HCT116 (cell line): ENCODE measurements around the gene MT1G. TPM values are rescaled to one million over a fixed set of nuclear protein-coding genes. Genes with fewer than 3 reads are reported as not detected.
A peak's percentile ranks its signal among the peaks of the same experiment; 100 is the strongest.

Experiments used
- ATAC-seq: fragments of 200-7000 bp; cut with Tn5 transposase; 2 replicates; pipeline ENCODE4 v1.9.1; 2020; ENCODE audit warnings: mild to moderate bottlenecking, moderate library complexity
- BruUV-seq: library from RNA; stranded (reverse); fragments of 400-500 nt; replicated peaks from 2 replicates; lab custom pipeline; 2021; lab: Mats Ljungman, UMichigan
- CTCF ChIA-PET: fragments of 300-600 bp; sonication (Branson Sonifier 250); formaldehyde crosslinking; loops from one replicate; lab custom pipeline; 2021; ENCODE audit warnings: antibody characterized with exemption; lab: Charles Lee
- POLR2A ChIA-PET: fragments of 300-600, 350-600 bp; sonication (Branson Sonifier 250); formaldehyde crosslinking; loops from one replicate; lab custom pipeline; 2021; ENCODE audit warnings: antibody characterized with exemption; lab: Charles Lee
- RAD21 ChIA-PET, 2 experiments: fragments of 300-600 bp; sonication (Branson Sonifier 250); formaldehyde crosslinking; loops; one replicate each; lab custom pipeline; 2023; ENCODE audit warnings: low total read pairs in 2 of 2; ENCODE audit not compliant: uncharacterized antibody in 2 of 2, unreplicated experiment in 2 of 2, low non-redundant PET in 1 of 2; lab: Charles Lee
- DNase-seq: peaks from one replicate; pipeline ENCODE4 v3.0.0-alpha.2; 2010; ENCODE audit warnings: low read depth, low spot score
- H2AFZ ChIP-seq: fragments of 200-600 bp; shearing (Covaris generic), sonication (generic); 2 replicates; pipeline ENCODE4 v1.6.1; 2017; ENCODE audit warnings: low read depth, mixed run types, mixed read lengths, antibody characterized with exemption, low read length; ENCODE audit not compliant: poor library complexity, severe bottlenecking
- H3K27ac ChIP-seq: 2 replicates; pipeline ENCODE4 v1.5.1; 2012; ENCODE audit warnings: low read depth, low read length
- H3K27me3 ChIP-seq: fragments of 200-600 bp; sonication (generic); 2 replicates; pipeline ENCODE4 v1.6.1; 2016; ENCODE audit warnings: mixed run types, low read length, mixed read lengths; ENCODE audit not compliant: insufficient read depth
- H3K36me3 ChIP-seq, 2 experiments: fragments of 200-500 bp in 1 of 2; fragments of 200-600 bp in 1 of 2; sonication (Bioruptor generic) in 1 of 2; sonication (generic) in 1 of 2; 2 replicates each; pipeline versions ENCODE4 v1.5.1 to v1.6.1; 2014 to 2016; ENCODE audit warnings: low read length in 2 of 2, inconsistent platforms in 1 of 2, mixed read lengths in 1 of 2, mixed run types in 1 of 2; ENCODE audit not compliant: insufficient read depth in 2 of 2, control insufficient read depth in 1 of 2
- H3K4me1 ChIP-seq, 2 experiments: fragments of 200-600 bp in 1 of 2; sonication (generic) in 1 of 2; 2 replicates each; pipeline versions ENCODE4 v1.5.1 to v1.6.1; 2012 to 2017; ENCODE audit warnings: low read length in 2 of 2, inconsistent platforms in 1 of 2, mild to moderate bottlenecking in 1 of 2, mixed read lengths in 1 of 2, mixed run types in 1 of 2, moderate library complexity in 1 of 2; ENCODE audit not compliant: insufficient read depth in 2 of 2, control insufficient read depth in 1 of 2
- H3K4me2 ChIP-seq: fragments of 200-600 bp; sonication (generic); 2 replicates; pipeline ENCODE4 v1.6.1; 2017; ENCODE audit warnings: mixed run types, low read length, mixed read lengths
- H3K4me3 ChIP-seq, 2 experiments: fragments of 200-600 bp in 1 of 2; sonication (generic) in 1 of 2; replicated peaks in 1 of 2; 2 replicates each; pipeline ENCODE4 v1.5.1; 2011 to 2016; ENCODE audit warnings: low read length in 2 of 2, control low read depth in 1 of 2, low read depth in 1 of 2, mild to moderate bottlenecking in 1 of 2, mixed read lengths in 1 of 2, mixed run types in 1 of 2
- H3K79me2 ChIP-seq: fragments of 200-600 bp; sonication (generic); 2 replicates; pipeline ENCODE4 v1.6.1; 2017; ENCODE audit warnings: mild to moderate bottlenecking, mixed run types, low read length, moderate library complexity, mixed read lengths; ENCODE audit not compliant: insufficient read depth
- H3K9ac ChIP-seq: fragments of 200-600 bp; sonication (generic); 2 replicates; pipeline ENCODE4 v1.6.1; 2016; ENCODE audit warnings: low read length, mixed read lengths
- H3K9me2 ChIP-seq: fragments of 200-600 bp; sonication (generic), shearing (Covaris generic); 2 replicates; pipeline ENCODE4 v1.6.1; 2017; ENCODE audit warnings: mixed run types, mild to moderate bottlenecking, moderate library complexity; ENCODE audit not compliant: insufficient read depth
- H3K9me3 ChIP-seq, 2 experiments: fragments of 200-500 bp in 1 of 2; fragments of 200-600 bp in 1 of 2; sonication (Bioruptor generic) in 1 of 2; sonication (generic) in 1 of 2; 2 replicates each; pipeline ENCODE4 v1.6.1; 2014 to 2017; ENCODE audit warnings: low read length in 2 of 2, mixed read lengths in 2 of 2, inconsistent platforms in 1 of 2, low read depth in 1 of 2, mild to moderate bottlenecking in 1 of 2, mixed run types in 1 of 2, moderate library complexity in 1 of 2; ENCODE audit not compliant: control insufficient read depth in 1 of 2, insufficient read depth in 1 of 2
- H4K20me1 ChIP-seq: fragments of 200-600 bp; sonication (generic), shearing (Covaris generic); 2 replicates; pipeline ENCODE4 v1.6.1; 2017; ENCODE audit warnings: mixed run types, mild to moderate bottlenecking, moderate library complexity; ENCODE audit not compliant: insufficient read depth
- ATF3 ChIP-seq: IDR thresholded peaks from 2 replicates; pipeline ENCODE4 v1.6.1; 2012
- CBX3 ChIP-seq: IDR thresholded peaks from 2 replicates; pipeline ENCODE4 v1.6.1; 2012; ENCODE audit warnings: low read depth
- CEBPB ChIP-seq: IDR thresholded peaks from 2 replicates; pipeline ENCODE4 v1.6.1; 2012; ENCODE audit warnings: low read depth
- EGR1 ChIP-seq: IDR thresholded peaks from 2 replicates; pipeline ENCODE4 v1.6.1; 2012; ENCODE audit warnings: low read depth
- EZH2 ChIP-seq: fragments of 200-600 bp; sonication (generic); IDR thresholded peaks from 2 replicates; pipeline ENCODE4 v1.6.1; 2017; ENCODE audit warnings: antibody characterized with exemption, mixed run types
- FOSL1 ChIP-seq: IDR thresholded peaks from 2 replicates; pipeline ENCODE4 v1.6.1; 2012; ENCODE audit warnings: low read depth
- MAX ChIP-seq: IDR thresholded peaks from 2 replicates; pipeline ENCODE4 v1.6.1; 2012
- POLR2A ChIP-seq: IDR thresholded peaks from 2 replicates; pipeline ENCODE4 v1.7.0; 2011; ENCODE audit warnings: borderline replicate concordance; ENCODE audit not compliant: insufficient read depth, insufficient read length; ENCODE audit errors: extremely low read depth
- POLR2AphosphoS5 ChIP-seq: IDR thresholded peaks from 2 replicates; pipeline ENCODE4 v1.6.1; 2011; ENCODE audit warnings: mild to moderate bottlenecking, low read depth, low read length, moderate library complexity
- SIN3A ChIP-seq: IDR thresholded peaks from 2 replicates; pipeline ENCODE4 v1.6.1; 2012; ENCODE audit warnings: low read depth
- SP1 ChIP-seq: IDR thresholded peaks from 2 replicates; pipeline ENCODE4 v1.6.1; 2012; ENCODE audit warnings: low read depth
- SRF ChIP-seq: IDR thresholded peaks from 2 replicates; pipeline ENCODE4 v1.6.1; 2012; ENCODE audit warnings: low read depth
- TCF7L2 ChIP-seq: IDR thresholded peaks from 2 replicates; pipeline ENCODE4 v1.7.0; 2011; ENCODE audit warnings: borderline replicate concordance, inconsistent platforms; ENCODE audit not compliant: insufficient read depth, insufficient read length; ENCODE audit errors: extremely low read depth
- YY1 ChIP-seq: IDR thresholded peaks from 2 replicates; pipeline ENCODE4 v1.6.1; 2011; ENCODE audit warnings: low read length, low read depth, moderate library complexity, mild to moderate bottlenecking; ENCODE audit not compliant: insufficient replicate concordance; ENCODE audit errors: extremely low read depth
- ZBTB33 ChIP-seq: IDR thresholded peaks from 2 replicates; pipeline ENCODE4 v1.6.1; 2011; ENCODE audit warnings: mild to moderate bottlenecking, low read length, moderate library complexity; ENCODE audit not compliant: insufficient replicate concordance; ENCODE audit errors: extremely low read depth
- ZFX ChIP-seq: fragments of 450-650 bp; IDR thresholded peaks from 2 replicates; pipeline ENCODE4 v1.6.1; 2017
- intact Hi-C: fragments of 100-400 bp; cut with micrococcal nuclease; formaldehyde crosslinking; loops from 2 replicates; pipeline ENCODE4 v1.10.0; 2022
- total RNA-seq: library from RNA; stranded (reverse); gene quantifications from one replicate; pipeline ENCODE4 v1.2.1, GENCODE V29; 2021; ENCODE audit not compliant: unreplicated experiment

MT1G gene
- total RNA-seq, 1 experiment from 2014 or later = 1.2 TPM

GRCh38 chr16:56681939-56682702 lies 14.3 kb upstream of the MT1G start, which contains the start of gene MT1X:
MT1X (plus strand) TSS chr16:56682470; CDS start chr16:56682541, 71 bp downstream.
- intact Hi-C loops = loop anchor here (2.0 to 5.0 kb wide), 4 partner anchors 25 to 1180 kb away; partner anchors contain the start of genes MT1E, MT1F and MT2A
- POLR2A ChIA-PET = interaction anchor here (0.9 to 2.4 kb wide), 5 partner anchors 8 to 57 kb away, joined by 3 to 9 read pairs (median 5); partner anchors contain the start of gene MT1E
- peak within 1 kb of the TSS; percentile 76 for H3K9ac ChIP-seq
- H3K4me3 ChIP-seq = peak within 1 kb of the TSS; percentile 67 to 81
- ATAC-seq = peak; percentile 97
- no peaks in the 10 kb centered on the region for H3K36me3 ChIP-seq
- peak within 1 kb of the TSS; percentile 61 for H3K27ac ChIP-seq
- H3K9me2 ChIP-seq = no peaks in the 10 kb centered on the region
- no peaks in the 10 kb centered on the region for H3K27me3 ChIP-seq
- H3K4me1 ChIP-seq = peaks cover 13 to 32% of the 10 kb centered on the region in 2 experiments; a peak in 3 of 4 replicates
- peak within 1 kb of the TSS; percentile 37 for H2AFZ ChIP-seq
- CTCF ChIA-PET = no interaction called here
- H4K20me1 ChIP-seq = no peaks in the 10 kb centered on the region
- BruUV-seq = TSS peak; percentile 94
- peak within 1 kb of the TSS; percentile 96 for H3K4me2 ChIP-seq
- H3K79me2 ChIP-seq = no peaks in the 10 kb centered on the region
- no peaks in the 10 kb centered on the region for H3K9me3 ChIP-seq
- peak; percentile 81 for DNase-seq
- RAD21 ChIA-PET = interaction anchor here in 1 of 2 experiments (1.1 kb wide), 1 partner anchor 28 kb away, joined by 3 read pairs; no protein-coding TSS in a partner anchor
- TF ChIP-seq MAX (peak; percentile 83), CBX3 (0 out of 2 replicates have a peak, but pooled peaks have one; percentile 60), SIN3A (peak; percentile 50; the same call in 1 of the 2 replicates), SRF (no peak), CEBPB (no peak), POLR2A (peak; percentile 95), ATF3 (no peak), YY1 (no peak), POLR2AphosphoS5 (peak; percentile 92), ZFX (no peak), EGR1 (no peak), TCF7L2 (peak; percentile 96), EZH2 (no peak), ZBTB33 (no peak), SP1 (peak; percentile 51), FOSL1 (no peak)
